ENCODE results near the gene PEX14.

GRCh38 chr1:10658396-10659066 lies 183.8 kb downstream of the PEX14 start:
- TF ChIP-seq EZH2 (IDR thresholded peaks at IDR 0.05; ENCODE audit: borderline replicate concordance, low read depth, low read length, severe bottlenecking) (no peak), CTCF (IDR thresholded peaks at IDR 0.05; ENCODE audit: extremely low read depth in 1 of 2, insufficient read depth in 1 of 2, low read depth in 1 of 2, low read length in 2 of 2) (no peak), MAX (IDR thresholded peaks at IDR 0.05; ENCODE audit: insufficient read depth, insufficient read length) (no peak), POLR2A (IDR thresholded peaks at IDR 0.05; ENCODE audit: low read depth, low read length) (no peak), POLR2AphosphoS5 (IDR thresholded peaks at IDR 0.05; ENCODE audit: insufficient read depth, low read depth, low read length) (no peak), FOS (IDR thresholded peaks at IDR 0.05; ENCODE audit: borderline replicate concordance, insufficient read depth, low read length) (no peak), MYC (IDR thresholded peaks at IDR 0.05; ENCODE audit: low read depth, low read length) (no peak), GATA2 (IDR thresholded peaks at IDR 0.05; ENCODE audit: insufficient read depth, insufficient read length, low read depth, low read length) (no peak), JUN (IDR thresholded peaks at IDR 0.05; ENCODE audit: borderline replicate concordance, insufficient read depth, insufficient read length, low read depth) (no peak)

Measured in endothelial cell of umbilical vein (primary cell).